ENCODE measurements around the gene GAP43.

The GAP43 gene

DNA sequence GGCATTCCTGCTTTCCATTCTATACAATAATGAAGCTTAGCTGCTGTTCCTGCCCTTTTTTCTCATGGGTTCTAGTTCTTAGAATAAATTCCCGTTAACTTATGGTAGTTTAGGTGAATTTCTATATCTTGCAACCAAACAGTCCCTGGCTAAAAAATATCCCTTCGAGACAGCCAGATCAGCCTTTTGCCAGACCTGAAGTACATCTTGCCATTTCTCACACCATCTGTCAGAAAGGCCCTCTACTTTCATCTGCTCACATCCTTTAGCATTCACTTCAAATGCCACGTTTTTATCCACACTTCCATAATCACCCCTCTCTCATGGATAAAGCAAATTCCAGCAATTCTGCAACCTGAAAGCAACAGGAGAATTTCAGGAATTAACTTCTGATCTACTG lies 145.4 kb downstream of the GAP43 start:
- no peak for DNase-seq

Measured in NCI-H1436 (cell line).